Measurements from ENCODE around the gene OR51E1. TPM values are rescaled to one million over a fixed set of nuclear protein-coding genes. Genes with fewer than 3 reads are reported as not detected.

OR51E1 gene
- total RNA-seq, 4 donors from 2014 or later: 0.16 to 0.27 TPM; not detected in 2

DNA sequence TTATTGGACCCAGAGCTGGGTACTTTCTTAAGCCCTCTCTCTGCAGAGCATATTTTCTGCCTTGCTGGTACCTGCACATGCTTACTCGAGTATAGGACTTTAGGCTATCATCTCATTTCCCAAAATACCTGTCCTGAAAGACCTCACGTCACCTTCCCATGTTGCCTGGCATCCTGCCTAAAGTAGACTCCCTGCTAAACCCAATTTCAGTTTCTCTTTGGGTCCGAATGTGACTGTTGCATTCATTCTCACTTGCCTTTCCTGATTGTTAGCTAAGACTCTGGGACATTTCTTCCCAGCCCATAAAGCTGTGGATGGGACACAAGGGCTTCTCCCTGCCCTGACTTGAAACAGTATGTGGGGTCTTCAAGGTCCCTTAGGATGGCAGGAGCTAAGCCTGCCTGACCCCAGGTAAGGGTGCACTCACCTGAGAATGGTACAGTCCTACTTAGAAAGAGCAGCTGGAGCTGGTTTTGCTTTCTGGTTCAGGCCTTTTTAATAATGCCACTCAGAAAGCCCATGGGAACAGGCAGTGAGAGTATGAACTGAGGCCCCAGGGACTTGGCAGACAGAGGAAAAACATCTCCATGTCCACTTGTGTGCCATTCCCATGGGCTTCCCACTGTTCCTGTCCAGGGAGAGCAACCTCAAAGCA lies 41.0 kb downstream of the OR51E1 start:
- 50 to 79% methylated on average over 1 to 3 of the region's 3 CpGs for WGBS, 2 donors (ENCODE audit: low coverage in 1 of 2)
- no peaks in the 10 kb centered on the region for H3K36me3 ChIP-seq
- H3K4me3 ChIP-seq: no peak overlapping the region
- H3K27me3 ChIP-seq: no peaks in the 10 kb centered on the region
- intact Hi-C loops (cut with DNase I; ENCODE audit: low total_unique reads) (no loop called here), in situ Hi-C loops (cut with MboI; ENCODE audit: low pct_ligation_motif_present in 1 of 4, low pct_unique_long_range_greater_than_20kb in 1 of 4, low sequenced_read_pairs in 3 of 4) (no loop called here)
- TF ChIP-seq POLR2A (IDR thresholded peaks at IDR 0.05) (no peak), POLR2AphosphoS5 (IDR thresholded peaks at IDR 0.05) (no peak), EP300 (IDR thresholded peaks at IDR 0.05; ENCODE audit: low read depth) (no peak), CTCF (IDR thresholded peaks at IDR 0.05) (no peak)
- H3K9me3 ChIP-seq: no peaks in the 10 kb centered on the region
- no peak for DNase-seq
- H3K27ac ChIP-seq: no peak overlapping the region
- H3K4me1 ChIP-seq: no peaks in the 10 kb centered on the region

DNA sequence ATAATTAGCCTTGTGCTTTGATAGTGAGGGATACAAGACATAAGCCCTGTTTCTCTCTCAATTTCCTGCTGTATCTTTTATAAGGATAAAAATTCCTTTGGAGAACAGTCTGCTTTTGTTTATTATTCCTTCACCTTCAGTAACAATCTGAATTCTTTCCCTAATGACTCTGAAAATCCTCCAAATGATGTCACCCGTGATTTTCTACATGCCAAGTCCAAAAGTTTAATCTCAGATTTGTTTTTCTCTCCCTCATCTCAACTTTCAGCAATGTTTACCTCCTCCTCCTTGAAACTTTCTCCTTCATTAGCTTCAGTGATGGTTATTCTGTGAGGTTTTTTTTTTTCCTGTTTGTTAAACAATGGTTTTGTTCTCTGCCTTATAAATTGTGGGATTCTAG lies 51.7 kb downstream of the OR51E1 start:
- H3K27me3 ChIP-seq: no peaks in the 10 kb centered on the region
- in situ Hi-C loops (cut with MboI; ENCODE audit: low pct_ligation_motif_present in 1 of 4, low pct_unique_long_range_greater_than_20kb in 1 of 4, low sequenced_read_pairs in 3 of 4): no loop called here
- H3K36me3 ChIP-seq: no peaks in the 10 kb centered on the region
- intact Hi-C loops (cut with DNase I; ENCODE audit: low total_unique reads): no loop called here
- H3K9me3 ChIP-seq: no peaks in the 10 kb centered on the region
- no peak for DNase-seq
- peak overlapping the region; percentile 42 to 68 (median 58) for H3K27ac ChIP-seq
- WGBS, 2 donors (ENCODE audit: low coverage in 1 of 2): 10 to 30% methylated on average over 1 of the region's 1 CpG
- H3K4me3 ChIP-seq: no peak overlapping the region
- no peaks in the 10 kb centered on the region for H3K4me1 ChIP-seq
- TF ChIP-seq EP300 (IDR thresholded peaks at IDR 0.05; ENCODE audit: low read depth): no peak
- TF ChIP-seq POLR2AphosphoS5 (IDR thresholded peaks at IDR 0.05): no peak
- no peak for TF ChIP-seq CTCF (IDR thresholded peaks at IDR 0.05)
- no peak for TF ChIP-seq POLR2A (IDR thresholded peaks at IDR 0.05)

- Histone ChIP-seq H3K27me3 (no peaks in the 10 kb centered on the region), H3K4me1 (no peaks in the 10 kb centered on the region), H3K36me3 (no peaks in the 10 kb centered on the region), H3K9me3 (no peaks in the 10 kb centered on the region), H3K27ac (peak within 1 kb of the TSS; percentile 42 to 68 (median 58)), H3K4me3 (peak within 1 kb of the TSS in 1 of 4 donors; percentile 8)
- intact Hi-C loops (cut with DNase I; ENCODE audit: low total_unique reads) (no loop called here), in situ Hi-C loops (cut with MboI; ENCODE audit: low pct_ligation_motif_present in 1 of 4, low pct_unique_long_range_greater_than_20kb in 1 of 4, low sequenced_read_pairs in 3 of 4) (no loop called here)
- WGBS, 2 donors (ENCODE audit: low coverage in 1 of 2): 33 to 38% methylated on average over 1 to 3 of the region's 3 CpGs
- TF ChIP-seq CTCF (IDR thresholded peaks at IDR 0.05): no peak
- TF ChIP-seq POLR2AphosphoS5 (IDR thresholded peaks at IDR 0.05): peak in 2 of 3 donors; percentile 31 to 43
- peak; percentile 64 for TF ChIP-seq EP300 (IDR thresholded peaks at IDR 0.05; ENCODE audit: low read depth)
- peak; percentile 19 for DNase-seq
Observed at GRCh38 chr11:4697585-4697984, 53.8 kb downstream of the OR51E1 start, which contains the start of gene OR51E2. OR51E2 (minus strand) TSS chr11:4697853; CDS start chr11:4682711, 15,142 bp downstream.

GRCh38 chr11:4699697-4700435 lies 56.1 kb downstream of the OR51E1 start:
- Histone ChIP-seq H3K27ac (no peak overlapping the region), H3K4me1 (peaks cover 0 to 7% (median 0%) of the 10 kb centered on the region in 4 donors), H3K36me3 (no peaks in the 10 kb centered on the region), H3K9me3 (no peaks in the 10 kb centered on the region), H3K4me3 (no peak overlapping the region), H3K27me3 (no peaks in the 10 kb centered on the region)
- WGBS, 2 donors (ENCODE audit: low coverage in 1 of 2): 82 to 88% methylated on average over 3 of the region's 3 CpGs
- no peak for DNase-seq
- intact Hi-C loops (cut with DNase I; ENCODE audit: low total_unique reads): no loop called here
- TF ChIP-seq CTCF (IDR thresholded peaks at IDR 0.05): no peak
- TF ChIP-seq POLR2AphosphoS5 (IDR thresholded peaks at IDR 0.05): no peak
- TF ChIP-seq POLR2A (IDR thresholded peaks at IDR 0.05): no peak
- no peak for TF ChIP-seq EP300 (IDR thresholded peaks at IDR 0.05; ENCODE audit: low read depth)
- in situ Hi-C loops (cut with MboI; ENCODE audit: low pct_ligation_motif_present in 1 of 4, low pct_unique_long_range_greater_than_20kb in 1 of 4, low sequenced_read_pairs in 3 of 4): no loop called here

All from transverse colon (tissue), 4 donors.